K562 (cell line): ENCODE results near the gene GRHL3. TPM values are rescaled to one million over a fixed set of nuclear protein-coding genes. Genes with fewer than 3 reads are reported as not detected.

Experiments
- ATAC-seq: fragments of 200-7000 bp; cut with Tn5 transposase; 3 replicates; pipeline ENCODE4 v1.9.1; 2020; ENCODE audit warnings: moderate library complexity
- BruUV-seq: library from RNA; stranded (reverse); fragments of 400-500 nt; replicated peaks from 2 replicates; lab custom pipeline; 2021; lab: Mats Ljungman, UMichigan
- CTCF ChIA-PET: fragments of 300-600 bp; formaldehyde crosslinking; extraction: SDS; loops from one replicate; lab custom pipeline; 2021; ENCODE audit warnings: low intra/inter-chr PET ratio; lab: Yijun Ruan, JAX
- POLR2A ChIA-PET: fragments of 300-600, 350-650 bp; sonication (Branson Sonifier 250); formaldehyde crosslinking; extraction: SDS; loops from one replicate; lab custom pipeline; 2021; ENCODE audit warnings: antibody characterized with exemption, inconsistent platforms; lab: Yijun Ruan, JAX
- DNase-seq, 4 experiments: peaks; one replicate each; pipeline versions ENCODE4 v3.0.0 to v3.0.0-alpha.2; 2011 to 2018; ENCODE audit warnings: low spot score in 3 of 4, mixed read lengths in 3 of 4; ENCODE audit errors: extremely low read depth in 1 of 4
- FAIRE-seq: peaks from 2 replicates; lab custom pipeline; 2011; peaks lifted over from hg19 to GRCh38; lab: Jason Lieb, UNC
- H2AFZ ChIP-seq: 2 replicates; pipeline ENCODE4 v1.6.0; 2011; ENCODE audit warnings: low read depth, low read length, control low read depth, inconsistent platforms
- H3K27ac ChIP-seq: fragments of 200-600 bp; 3 replicates; pipeline ENCODE4 v1.8.0; 2011; ENCODE audit warnings: low read depth, mild to moderate bottlenecking, control low read depth, inconsistent platforms, low read length, moderate library complexity, mixed read lengths; ENCODE audit errors: extremely low read depth
- H3K27me3 ChIP-seq, 2 experiments: fragments of 300-600 bp in 1 of 2; 2 replicates in 1 of 2; 3 replicates in 1 of 2; pipeline versions ENCODE4 v1.6.0 to v1.8.0; 2011; ENCODE audit warnings: inconsistent platforms in 2 of 2, low read length in 2 of 2, mild to moderate bottlenecking in 1 of 2, mixed read lengths in 1 of 2, moderate library complexity in 1 of 2; ENCODE audit not compliant: control insufficient read depth in 2 of 2, insufficient read depth in 2 of 2
- H3K36me3 ChIP-seq: fragments of 300-600 bp; 3 replicates; pipeline ENCODE4 v1.8.0; 2011; ENCODE audit warnings: mild to moderate bottlenecking, low read length, inconsistent platforms; ENCODE audit not compliant: control insufficient read depth, insufficient read depth
- H3K4me1 ChIP-seq, 2 experiments: fragments of 200-600 bp in 1 of 2; replicated peaks in 1 of 2; 2 replicates in 1 of 2; 3 replicates in 1 of 2; pipeline versions ENCODE4 v1.5.1 to v1.8.0; 2011; ENCODE audit warnings: inconsistent platforms in 2 of 2, low read length in 2 of 2, mild to moderate bottlenecking in 1 of 2, mixed read lengths in 1 of 2, moderate library complexity in 1 of 2; ENCODE audit not compliant: control insufficient read depth in 2 of 2, insufficient read depth in 2 of 2
- H3K4me2 ChIP-seq: 2 replicates; pipeline ENCODE4 v1.6.1; 2011; ENCODE audit warnings: low read length, control low read depth, inconsistent platforms, mixed read lengths; ENCODE audit not compliant: insufficient read depth
- H3K4me3 ChIP-seq: fragments of 200-600 bp; sonication (generic), shearing (Covaris generic); 2 replicates; pipeline ENCODE4 v1.5.1; 2016; ENCODE audit warnings: control low read depth, inconsistent platforms
- H3K79me2 ChIP-seq: fragments of 200-600 bp; 3 replicates; pipeline ENCODE4 v1.8.0; 2011; ENCODE audit warnings: low read length, inconsistent platforms; ENCODE audit not compliant: control insufficient read depth, insufficient read depth
- H3K9ac ChIP-seq, 2 experiments: 2 replicates each; pipeline versions ENCODE4 v1.6.0 to v1.6.1; 2011; ENCODE audit warnings: low read depth in 2 of 2, low read length in 2 of 2, control low read depth in 1 of 2, inconsistent platforms in 1 of 2, mild to moderate bottlenecking in 1 of 2, mixed read lengths in 1 of 2; ENCODE audit not compliant: insufficient read depth in 1 of 2
- H3K9me1 ChIP-seq: one replicate; pipeline ENCODE4 v1.6.0; 2011; ENCODE audit warnings: inconsistent platforms, mild to moderate bottlenecking, low read length, moderate library complexity; ENCODE audit not compliant: control insufficient read depth, insufficient read depth
- H3K9me3 ChIP-seq: replicated peaks from 2 replicates; pipeline ENCODE4 v1.5.1; 2011; ENCODE audit warnings: low read depth, low read length, inconsistent platforms; ENCODE audit not compliant: control insufficient read depth, insufficient read depth
- H4K20me1 ChIP-seq: replicated peaks from 2 replicates; pipeline ENCODE4 v1.6.1; 2011; ENCODE audit warnings: low read length, inconsistent platforms, mixed read lengths; ENCODE audit not compliant: control insufficient read depth, insufficient read depth
- BRF2 ChIP-seq: IDR thresholded peaks from 3 replicates; pipeline ENCODE4 v1.6.1; 2011; ENCODE audit warnings: borderline replicate concordance, mild to moderate bottlenecking; ENCODE audit not compliant: insufficient read length, insufficient read depth
- EGR1 ChIP-seq: fragments of 450-650 bp; conservative IDR thresholded peaks from 2 replicates; pipeline ENCODE4 v1.6.1; 2017; ENCODE audit warnings: mild to moderate bottlenecking
- NBN ChIP-seq: fragments of 450-650 bp; IDR thresholded peaks from 2 replicates; pipeline ENCODE4 v1.6.1; 2016; ENCODE audit warnings: low read depth, mild to moderate bottlenecking
- PRDM10 ChIP-seq: fragments of 450-650 bp; IDR thresholded peaks from 2 replicates; pipeline ENCODE4 v1.6.1; 2018; ENCODE audit not compliant: partially characterized antibody
- TSC22D4 ChIP-seq: fragments of 450-650 bp; IDR thresholded peaks from 2 replicates; pipeline ENCODE4 v1.6.1; 2016; ENCODE audit warnings: missing genetic modification characterization, missing biosample characterization, control low read depth
- WGBS: fragments of 100-300 bp; shearing (Covaris generic); methylation state at CpG from one replicate; pipeline ENCODE4 v1.1.6; 2016; ENCODE audit warnings: low coverage, mixed read lengths; ENCODE audit not compliant: insufficient coverage; ENCODE audit errors: missing lambda C conversion rate; 5-methylcytosine and 5-hydroxymethylcytosine counted together
- in situ Hi-C: fragments of 300-500 bp; cut with MboI; formaldehyde crosslinking; loops from 4 replicates; pipeline ENCODE4 v1.15.0; 2018; ENCODE audit warnings: inconsistent platforms, mixed read lengths
- intact Hi-C: fragments of 100-400 bp; cut with micrococcal nuclease; formaldehyde crosslinking; loops from 2 replicates; pipeline ENCODE4 v1.14.2; 2022
- polyA plus RNA-seq, 8 experiments: library from polyadenylated mRNA; depleted of rRNA in 4 of 8; stranded (reverse) in 5 of 8; unstranded in 3 of 8; fragments of >200 nt; fragmentation: Nextera tagmentation in 2 of 8; fragmentation: Illumina TruSeq in 1 of 8; extraction: Ambion mirVana in 2 of 8; extraction: Trizol in 1 of 8; gene quantifications; 2 replicates each; pipeline versions ENCODE4 v1.2.1 to v1.2.3, GENCODE V29; 2011 to 2014; ENCODE audit warnings: inconsistent platforms in 1 of 8, missing spikeins in 1 of 8
- total RNA-seq, 7 experiments: library from RNA; depleted of rRNA in 6 of 7; stranded (reverse); fragments of >200 nt in 6 of 7; fragmentation: Illumina TruSeq in 2 of 7; extraction: Trizol in 2 of 7; gene quantifications; 2 replicates each; pipeline versions ENCODE4 v1.2.1 to v1.2.3, GENCODE V29; 2011 to 2021; ENCODE audit warnings: low replicate concordance in 1 of 7

The GRHL3 gene
- total and polyA plus RNA-seq, 9 of the 15 experiments (the other 6 are each of a cell fraction or from before 2014, with no cell fraction given), result 0.01 to 0.04 TPM; not detected in 7

- DNase-seq, result no peak
- Histone ChIP-seq H3K9me1 (no peaks in the 10 kb centered on the region), H3K4me3 (no peak overlapping the region), H3K36me3 (no peaks in the 10 kb centered on the region), H3K9me3 (no peaks in the 10 kb centered on the region), H4K20me1 (peaks cover 16% of the 10 kb centered on the region; the same call in 1 of the 2 replicates), H3K4me2 (no peak overlapping the region), H3K79me2 (no peaks in the 10 kb centered on the region), H3K4me1 (peaks cover 5 to 15% of the 10 kb centered on the region in 2 experiments; a peak in 3 of 5 replicates), H2AFZ (no peak overlapping the region), H3K9ac (no peak overlapping the region), H3K27ac (no peak overlapping the region), H3K27me3 (peaks cover 68% of the 10 kb centered on the region in 2 experiments)
- no peak for FAIRE-seq
- POLR2A ChIA-PET, result interaction anchor here (0.6 to 1.9 kb wide), 3 partner anchors 10 to 198 kb away, joined by 4 to 6 read pairs (median 6); no protein-coding TSS in a partner anchor
- no TSS peak for BruUV-seq
- intact Hi-C loops, result no loop called here
- TF ChIP-seq PRDM10 (peak; percentile 23), EGR1 (0 out of 2 replicates have a peak, but pooled peaks have one; percentile 12), NBN (no peak), BRF2 (no peak), TSC22D4 (tag) (no peak)
- CTCF ChIA-PET, result no interaction called here
- 3% methylated on average over 5 of the region's 5 CpGs for WGBS
- ATAC-seq, result no peak
- in situ Hi-C loops, result no loop called here
These were observed 394 bp upstream of the GRHL3 start for GRCh38 chr1:24318615-24319311.
